Neural cell (in vitro differentiated cells): ENCODE data around the gene HNRNPF.

Experiments used
- EP300 ChIP-seq: fragments of 450-650 bp; conservative IDR thresholded peaks from 2 replicates; pipeline ENCODE4 v1.6.1; 2014; ENCODE audit warnings: antibody characterized with exemption, mild to moderate bottlenecking, moderate library complexity; ENCODE audit not compliant: poor library complexity, severe bottlenecking
- POLR2AphosphoS5 ChIP-seq: IDR thresholded peaks from 2 replicates; pipeline ENCODE4 v1.6.1; 2012
- TF ChIP-seq, protein P1 (sequence below): fragments of 450-650 bp; IDR thresholded peaks from 2 replicates; pipeline ENCODE4 v1.5.1; 2014; ENCODE audit warnings: antibody characterized with exemption, mild to moderate bottlenecking, moderate library complexity; ENCODE audit not compliant: poor library complexity, severe bottlenecking

DNA sequence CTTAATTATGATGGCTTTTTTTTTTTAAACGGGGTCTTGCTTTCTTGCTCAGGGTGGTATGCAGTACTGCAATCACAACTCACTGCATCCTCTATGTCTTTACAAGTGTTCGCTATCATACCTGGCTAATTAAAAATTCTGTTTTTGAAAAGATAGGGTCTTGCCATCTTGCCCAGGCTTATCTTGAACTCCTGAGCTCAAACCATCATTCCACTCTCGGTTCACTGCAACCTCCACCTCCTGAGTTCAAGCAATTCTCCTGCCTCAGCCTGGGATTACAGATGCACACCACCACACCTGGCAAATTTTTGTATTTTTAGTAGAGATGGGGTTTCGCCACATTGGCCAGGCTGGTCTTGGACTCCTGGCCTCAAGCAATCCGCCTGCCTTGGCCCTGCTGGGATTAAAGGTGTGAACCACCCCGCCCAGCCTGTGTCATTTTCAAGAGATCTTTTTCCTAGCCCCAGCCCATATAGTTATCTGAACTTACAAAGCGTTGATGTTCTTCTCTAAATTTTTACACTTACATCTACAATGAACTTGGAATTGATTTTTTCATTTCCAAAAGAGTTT lies 6.0 kb downstream of the HNRNPF start:
- TF ChIP-seq, protein P1, sequence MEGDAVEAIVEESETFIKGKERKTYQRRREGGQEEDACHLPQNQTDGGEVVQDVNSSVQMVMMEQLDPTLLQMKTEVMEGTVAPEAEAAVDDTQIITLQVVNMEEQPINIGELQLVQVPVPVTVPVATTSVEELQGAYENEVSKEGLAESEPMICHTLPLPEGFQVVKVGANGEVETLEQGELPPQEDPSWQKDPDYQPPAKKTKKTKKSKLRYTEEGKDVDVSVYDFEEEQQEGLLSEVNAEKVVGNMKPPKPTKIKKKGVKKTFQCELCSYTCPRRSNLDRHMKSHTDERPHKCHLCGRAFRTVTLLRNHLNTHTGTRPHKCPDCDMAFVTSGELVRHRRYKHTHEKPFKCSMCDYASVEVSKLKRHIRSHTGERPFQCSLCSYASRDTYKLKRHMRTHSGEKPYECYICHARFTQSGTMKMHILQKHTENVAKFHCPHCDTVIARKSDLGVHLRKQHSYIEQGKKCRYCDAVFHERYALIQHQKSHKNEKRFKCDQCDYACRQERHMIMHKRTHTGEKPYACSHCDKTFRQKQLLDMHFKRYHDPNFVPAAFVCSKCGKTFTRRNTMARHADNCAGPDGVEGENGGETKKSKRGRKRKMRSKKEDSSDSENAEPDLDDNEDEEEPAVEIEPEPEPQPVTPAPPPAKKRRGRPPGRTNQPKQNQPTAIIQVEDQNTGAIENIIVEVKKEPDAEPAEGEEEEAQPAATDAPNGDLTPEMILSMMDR: no peak
- TF ChIP-seq EP300 (no peak), POLR2AphosphoS5 (no peak)
